ENCODE results near the gene TM4SF18.

Gene TM4SF18

DNA sequence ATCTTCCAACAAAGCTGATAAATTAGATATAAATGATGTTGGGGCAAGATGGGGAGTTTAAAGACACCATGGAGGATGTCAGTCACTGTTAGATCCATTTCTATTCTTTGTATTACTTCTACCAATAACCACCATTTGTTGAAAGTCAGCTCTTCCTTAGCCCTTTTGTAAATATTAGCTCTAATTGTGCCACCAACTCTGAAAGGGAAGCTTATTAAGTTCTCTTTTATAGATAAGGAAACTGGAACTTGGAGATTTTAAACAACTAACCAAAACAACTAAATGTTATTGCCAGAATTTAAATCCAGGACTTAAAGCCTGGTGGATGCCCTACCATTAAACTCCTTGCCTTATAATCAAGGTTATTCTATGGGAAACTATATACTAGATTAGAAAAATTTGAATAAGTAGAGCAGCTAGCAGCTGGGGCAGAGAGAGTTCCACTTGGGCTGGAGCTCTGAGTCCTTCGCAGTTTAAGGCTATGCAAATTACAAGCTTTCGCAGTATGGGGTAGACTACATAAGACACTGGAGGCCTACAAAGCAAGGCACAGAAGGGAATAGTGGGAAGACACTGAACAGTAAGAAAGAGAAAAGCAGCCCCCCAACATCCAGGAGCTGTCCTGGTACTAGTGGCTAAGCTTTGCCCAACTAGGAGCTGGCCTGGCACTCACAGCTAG lies 52.6 kb downstream of the TM4SF18 start:
- DNase-seq, result no peak

DNA sequence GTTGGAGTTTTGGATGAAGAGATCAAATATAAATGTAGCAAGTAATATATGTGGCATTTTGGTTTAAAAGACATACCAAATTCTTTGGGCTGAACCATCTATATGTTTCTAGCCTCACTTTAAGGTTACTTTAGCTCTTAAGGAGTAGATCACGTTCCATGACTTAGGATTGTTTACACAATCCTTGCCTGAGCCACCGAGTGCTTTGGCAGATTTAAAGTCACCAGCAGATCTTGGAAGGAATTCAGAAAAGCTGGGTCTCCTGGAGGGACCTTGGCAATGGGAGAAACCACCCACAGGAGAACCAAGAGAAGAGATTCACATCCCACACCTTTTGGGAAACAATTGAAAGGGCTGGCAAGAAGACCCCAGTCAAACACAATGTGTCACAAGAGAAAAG lies 54.5 kb downstream of the TM4SF18 start:
- DNase-seq, result no peak

DNA sequence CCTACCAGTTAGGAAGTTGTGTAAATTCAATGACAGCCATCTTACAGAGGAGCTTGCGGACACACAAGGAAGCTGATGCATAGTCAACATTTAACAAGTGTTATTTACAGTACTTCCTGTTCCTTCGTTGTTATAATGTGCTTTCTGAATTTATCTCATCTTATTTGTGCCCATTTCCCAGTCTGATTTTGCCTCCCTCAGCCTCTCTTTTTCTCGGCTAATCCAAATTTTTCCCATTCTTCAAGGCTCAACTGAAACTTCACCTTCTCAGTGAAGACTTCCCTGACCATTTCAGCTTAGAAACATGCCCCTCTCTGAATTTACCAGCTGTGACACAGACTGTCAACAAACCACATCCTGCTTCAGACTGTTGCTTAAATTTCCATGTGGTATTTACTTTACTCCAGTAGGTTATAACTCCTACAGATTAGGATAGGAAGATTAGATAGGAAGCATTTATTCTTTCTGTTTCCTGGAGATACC lies 56.1 kb downstream of the TM4SF18 start:
- peak; percentile 46 for DNase-seq

GRCh38 chr3:149276619-149277018 lies 56.8 kb downstream of the TM4SF18 start:
- DNase-seq, result no peak

DNA sequence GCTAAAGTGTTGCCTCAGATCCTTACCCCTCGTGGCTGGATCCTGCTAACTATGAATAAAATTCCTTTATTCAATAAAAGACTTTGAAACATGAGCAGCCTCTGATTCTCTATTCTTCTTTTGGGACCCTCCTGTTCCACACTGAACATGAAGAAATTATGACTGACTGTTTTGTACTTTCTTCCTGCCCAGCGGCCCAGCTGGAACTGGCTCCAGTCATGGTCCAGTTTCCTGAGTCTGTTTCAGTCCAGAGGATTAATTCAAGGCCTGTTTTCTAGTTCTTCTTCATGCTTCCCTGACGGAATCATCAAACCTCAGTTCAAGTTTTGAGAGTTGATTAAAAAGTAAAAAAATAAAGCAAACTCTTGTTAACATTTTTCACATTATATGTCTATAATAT lies 59.2 kb downstream of the TM4SF18 start:
- DNase-seq, result no peak

GRCh38 chr3:149273096-149273751 lies 60.2 kb downstream of the TM4SF18 start:
- DNase-seq, result peak; percentile 85

DNA sequence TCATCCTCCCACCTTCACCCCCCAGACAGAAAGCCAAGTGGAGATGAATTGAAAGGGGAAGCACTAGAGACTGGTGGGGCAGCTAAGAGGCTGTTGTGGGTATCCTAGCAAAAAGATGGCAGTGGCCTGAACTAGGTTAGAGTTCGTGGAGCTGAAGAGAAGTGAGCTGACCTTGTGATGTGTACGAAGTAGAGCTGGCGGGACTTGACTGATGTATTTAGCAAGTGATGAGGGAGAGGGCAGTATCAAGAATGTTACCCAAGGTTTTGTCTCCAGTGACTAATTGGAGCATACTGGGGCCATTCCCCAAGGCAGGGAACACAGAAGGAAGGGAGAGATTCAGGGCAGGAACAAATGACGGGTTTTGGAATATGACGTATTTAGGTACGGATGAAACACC lies 61.8 kb downstream of the TM4SF18 start:
- DNase-seq, result no peak

DNA sequence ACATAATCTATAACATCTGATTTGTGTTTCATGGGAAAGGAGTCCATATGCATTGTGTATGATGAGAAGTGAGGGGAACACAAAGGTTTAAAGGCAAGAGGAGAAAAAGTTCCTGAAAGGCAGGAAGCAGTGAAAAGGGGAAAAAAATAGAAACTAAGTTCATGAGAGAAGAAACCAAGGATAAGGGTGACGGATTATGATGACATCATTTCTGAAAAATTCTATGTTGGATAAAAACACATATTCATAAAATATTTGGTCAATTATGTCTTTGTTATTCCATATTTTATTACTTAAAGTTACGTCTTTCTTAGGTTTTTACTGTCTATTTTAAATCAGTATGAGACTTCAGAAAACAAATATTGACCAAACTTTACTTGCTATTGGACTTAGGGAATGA lies 63.3 kb downstream of the TM4SF18 start:
- no peak for DNase-seq

- no peak for DNase-seq
Observed at GRCh38 chr3:149269687-149270086, 63.7 kb downstream of the TM4SF18 start.

Measured in hematopoietic multipotent progenitor cell treated with erythropoietin and hydrocortisone succinate and interleukin-3 and kit ligand, for 8 days (in vitro differentiated cells).